ENCODE results near the gene CAMK1G.

- TF ChIP-seq CTCF (IDR thresholded peaks at IDR 0.05; ENCODE audit: insufficient read depth, low read length) (no peak), SPI1 (IDR thresholded peaks at IDR 0.05; ENCODE audit: borderline replicate concordance, low read depth) (no peak), POLR2AphosphoS5 (IDR thresholded peaks at IDR 0.05; ENCODE audit: low read depth) (no peak), REST (IDR thresholded peaks at IDR 0.05; ENCODE audit: insufficient replicate concordance, low read depth) (no peak), GABPA (IDR thresholded peaks at IDR 0.05; ENCODE audit: low read depth) (no peak)
Measured at GRCh38 chr1:209625791-209626285, 42.3 kb downstream of the CAMK1G start.

All from HL-60 (cell line).